Neuronal stem cell (in vitro differentiated cells): Measurements from ENCODE around the gene TNFRSF18.

Experiments used
- DNase-seq: peaks from one replicate; pipeline ENCODE4 v3.0.0-alpha.2; 2013; ENCODE audit warnings: low spot score
- H2AFZ ChIP-seq: one replicate; pipeline ENCODE4 v1.6.1; 2013; ENCODE audit warnings: mild to moderate bottlenecking, low read length, inconsistent platforms
- H2AK5ac ChIP-seq: 2 replicates; pipeline ENCODE4 v1.6.1; 2013; ENCODE audit warnings: low read depth, mild to moderate bottlenecking, inconsistent platforms, low read length, moderate library complexity, mixed read lengths
- H2BK120ac ChIP-seq: 2 replicates; pipeline ENCODE4 v1.6.1; 2013; ENCODE audit warnings: low read depth, mild to moderate bottlenecking, inconsistent platforms, low read length, moderate library complexity, mixed read lengths
- H2BK12ac ChIP-seq: one replicate; pipeline ENCODE4 v1.6.1; 2013; ENCODE audit warnings: low read length, inconsistent platforms
- H2BK15ac ChIP-seq: 2 replicates; pipeline ENCODE4 v1.6.1; 2013; ENCODE audit warnings: mild to moderate bottlenecking, low read length, inconsistent platforms, mixed read lengths
- H2BK5ac ChIP-seq: one replicate; pipeline ENCODE4 v1.6.1; 2013; ENCODE audit warnings: inconsistent platforms, mild to moderate bottlenecking, low read length, moderate library complexity
- H3K14ac ChIP-seq: one replicate; pipeline ENCODE4 v1.6.1; 2013; ENCODE audit warnings: low read length, inconsistent platforms
- H3K18ac ChIP-seq: 2 replicates; pipeline ENCODE4 v1.6.1; 2013; ENCODE audit warnings: low read length, inconsistent platforms
- H3K23ac ChIP-seq: 2 replicates; pipeline ENCODE4 v1.6.1; 2013; ENCODE audit warnings: low read depth, mild to moderate bottlenecking, mixed read lengths, low read length, inconsistent platforms; ENCODE audit not compliant: poor library complexity
- H3K27ac ChIP-seq: replicated peaks from 3 replicates; pipeline ENCODE4 v1.5.1; 2013; ENCODE audit warnings: low read length, inconsistent platforms
- H3K27me3 ChIP-seq, 3 experiments: 2 replicates each; pipeline ENCODE4 v1.6.1; 2013; ENCODE audit warnings: low read length in 3 of 3, mild to moderate bottlenecking in 2 of 3, inconsistent platforms in 1 of 3, low read depth in 1 of 3, mixed read lengths in 1 of 3, moderate library complexity in 1 of 3; ENCODE audit not compliant: control insufficient read depth in 3 of 3, insufficient read depth in 3 of 3
- H3K36me3 ChIP-seq, 2 donors: replicated peaks in 1 of 2; 2 replicates each; pipeline ENCODE4 v1.6.1; 2013; ENCODE audit warnings: low read length in 2 of 2; ENCODE audit not compliant: control insufficient read depth in 2 of 2, insufficient read depth in 2 of 2
- H3K4ac ChIP-seq: 2 replicates; pipeline ENCODE4 v1.6.1; 2013; ENCODE audit warnings: inconsistent platforms, mild to moderate bottlenecking, low read length, moderate library complexity
- H3K4me1 ChIP-seq, 2 donors: 1 replicate in 1 of 2; 2 replicates in 1 of 2; pipeline ENCODE4 v1.6.1; 2013; ENCODE audit warnings: low read length in 2 of 2, low read depth in 1 of 2; ENCODE audit not compliant: control insufficient read depth in 2 of 2, insufficient read depth in 1 of 2
- H3K4me2 ChIP-seq: one replicate; pipeline ENCODE4 v1.6.1; 2013; ENCODE audit warnings: mild to moderate bottlenecking, low read length, inconsistent platforms; ENCODE audit not compliant: insufficient read depth, poor library complexity, severe bottlenecking
- H3K4me3 ChIP-seq, 2 donors: 2 replicates each; pipeline ENCODE4 v1.5.1; 2013; ENCODE audit warnings: low read length in 2 of 2, mild to moderate bottlenecking in 2 of 2, inconsistent platforms in 1 of 2, moderate library complexity in 1 of 2
- H3K79me1 ChIP-seq: one replicate; pipeline ENCODE4 v1.6.1; 2013; ENCODE audit warnings: low read depth, mild to moderate bottlenecking, inconsistent platforms, low read length, moderate library complexity
- H3K9ac ChIP-seq: one replicate; pipeline ENCODE4 v1.6.1; 2013; ENCODE audit warnings: mild to moderate bottlenecking, low read depth, low read length, inconsistent platforms; ENCODE audit not compliant: poor library complexity
- H3K9me3 ChIP-seq, 2 donors: replicated peaks in 1 of 2; 2 replicates each; pipeline versions ENCODE3 to v1.6.1; 2013; ENCODE audit warnings: low read length in 2 of 2, mild to moderate bottlenecking in 2 of 2, inconsistent platforms in 1 of 2, low read depth in 1 of 2, mixed read lengths in 1 of 2, moderate library complexity in 1 of 2; ENCODE audit not compliant: control insufficient read depth in 2 of 2, insufficient read depth in 1 of 2
- H4K8ac ChIP-seq: one replicate; pipeline ENCODE4 v1.6.1; 2013; ENCODE audit warnings: low read depth, mild to moderate bottlenecking, inconsistent platforms, low read length, moderate library complexity
- H4K91ac ChIP-seq: one replicate; pipeline ENCODE4 v1.6.1; 2013; ENCODE audit warnings: low read length, low read depth, mild to moderate bottlenecking, inconsistent platforms; ENCODE audit not compliant: poor library complexity
- WGBS, 2 donors: extraction: QIAGEN DNeasy Blood & Tissue Kit; methylation state at CpG; one replicate each; pipeline ENCODE4 v1.1.7; 2013; ENCODE audit warnings: missing lambda C conversion rate in 2 of 2, mixed read lengths in 1 of 2; ENCODE audit not compliant: insufficient read length in 2 of 2, insufficient replicate concordance in 1 of 2; ENCODE audit errors: extremely low coverage in 2 of 2; 5-methylcytosine and 5-hydroxymethylcytosine counted together

Gene TNFRSF18

GRCh38 chr1:1167398-1167821, 39.0 kb downstream of the TNFRSF18 start:
- H3K18ac ChIP-seq, result peak overlapping the region; percentile 89
- no peak for DNase-seq
- peaks cover 10 to 27% of the 10 kb centered on the region in 2 donors for H3K4me1 ChIP-seq
- H2BK12ac ChIP-seq, result peak overlapping the region; percentile 90
- peak overlapping the region; percentile 94 for H2AK5ac ChIP-seq
- H3K79me1 ChIP-seq, result no peaks in the 10 kb centered on the region
- no peak overlapping the region for H2AFZ ChIP-seq
- no peaks in the 10 kb centered on the region for H3K9me3 ChIP-seq
- H2BK5ac ChIP-seq, result peak overlapping the region; percentile 75
- H4K91ac ChIP-seq, result no peak overlapping the region
- no peak overlapping the region for H3K23ac ChIP-seq
- H3K4me3 ChIP-seq, result no peak overlapping the region
- H3K36me3 ChIP-seq, result no peaks in the 10 kb centered on the region
- H4K8ac ChIP-seq, result no peak overlapping the region
- no CpG with 5 or more reads among the region's 20 CpGs for WGBS, 2 donors
- H3K4ac ChIP-seq, result peak overlapping the region; percentile 6
- H3K14ac ChIP-seq, result peak overlapping the region; percentile 38
- peak overlapping the region; percentile 96 for H2BK15ac ChIP-seq
- H3K4me2 ChIP-seq, result no peak overlapping the region
- no peak overlapping the region for H3K27ac ChIP-seq
- no peak overlapping the region for H3K9ac ChIP-seq
- peak overlapping the region; percentile 56 for H2BK120ac ChIP-seq
- peaks cover 0 to 21% (median 14%) of the 10 kb centered on the region in 3 experiments for H3K27me3 ChIP-seq

GRCh38 chr1:1166642-1167397, 39.6 kb downstream of the TNFRSF18 start:
- H3K27ac ChIP-seq, result no peak overlapping the region
- H3K36me3 ChIP-seq, result no peaks in the 10 kb centered on the region
- H3K27me3 ChIP-seq, result peaks cover 0 to 16% (median 14%) of the 10 kb centered on the region in 3 experiments
- H3K79me1 ChIP-seq, result no peaks in the 10 kb centered on the region
- peak overlapping the region; percentile 78 for H2AFZ ChIP-seq
- H2AK5ac ChIP-seq, result peak overlapping the region; percentile 94
- H4K91ac ChIP-seq, result peak overlapping the region; percentile 72
- H3K4ac ChIP-seq, result no peak overlapping the region
- no CpG with 5 or more reads among the region's 44 CpGs for WGBS, 2 donors
- no peak for DNase-seq
- peak overlapping the region; percentile 75 for H2BK5ac ChIP-seq
- peak overlapping the region; percentile 90 for H2BK12ac ChIP-seq
- H3K9me3 ChIP-seq, result no peaks in the 10 kb centered on the region
- peak overlapping the region; percentile 65 for H3K23ac ChIP-seq
- H3K4me1 ChIP-seq, result peaks cover 14 to 27% of the 10 kb centered on the region in 2 donors
- peak overlapping the region; percentile 60 for H3K9ac ChIP-seq
- peak overlapping the region; percentile 56 for H2BK120ac ChIP-seq
- peak overlapping the region; percentile 71 for H3K14ac ChIP-seq
- peak overlapping the region; percentile 96 for H2BK15ac ChIP-seq
- H3K18ac ChIP-seq, result peak overlapping the region; percentile 89
- H3K4me3 ChIP-seq, result no peak overlapping the region
- H4K8ac ChIP-seq, result no peak overlapping the region
- no peak overlapping the region for H3K4me2 ChIP-seq

DNA sequence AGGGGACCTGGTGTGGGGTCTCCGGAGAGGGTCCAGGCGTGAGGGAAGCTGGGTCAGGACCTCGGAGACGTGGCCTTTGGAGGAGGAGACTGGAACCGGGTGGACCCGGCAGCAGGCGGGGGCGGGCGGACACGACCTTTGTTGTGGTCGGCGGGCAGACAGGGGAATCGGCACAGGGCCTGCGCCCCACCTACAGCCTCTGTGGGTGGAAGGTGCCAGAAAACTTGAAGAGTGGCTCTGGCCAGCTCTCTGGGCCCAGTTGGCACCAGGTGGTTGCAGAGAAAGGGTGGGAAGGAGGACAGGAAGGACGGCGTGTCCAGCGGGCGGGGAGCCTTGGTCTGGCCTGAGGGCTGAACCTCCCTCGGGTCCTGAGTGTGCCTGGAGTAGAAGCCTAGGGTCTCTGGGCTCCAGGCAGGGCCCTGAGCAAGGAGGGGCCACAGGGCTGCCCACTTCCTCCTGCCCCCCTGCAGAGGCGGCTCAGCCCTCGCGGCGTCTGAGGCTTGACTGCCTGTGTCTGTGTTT, 40.4 kb downstream of the TNFRSF18 start:
- no peak overlapping the region for H2BK5ac ChIP-seq
- H4K8ac ChIP-seq, result no peak overlapping the region

DNA sequence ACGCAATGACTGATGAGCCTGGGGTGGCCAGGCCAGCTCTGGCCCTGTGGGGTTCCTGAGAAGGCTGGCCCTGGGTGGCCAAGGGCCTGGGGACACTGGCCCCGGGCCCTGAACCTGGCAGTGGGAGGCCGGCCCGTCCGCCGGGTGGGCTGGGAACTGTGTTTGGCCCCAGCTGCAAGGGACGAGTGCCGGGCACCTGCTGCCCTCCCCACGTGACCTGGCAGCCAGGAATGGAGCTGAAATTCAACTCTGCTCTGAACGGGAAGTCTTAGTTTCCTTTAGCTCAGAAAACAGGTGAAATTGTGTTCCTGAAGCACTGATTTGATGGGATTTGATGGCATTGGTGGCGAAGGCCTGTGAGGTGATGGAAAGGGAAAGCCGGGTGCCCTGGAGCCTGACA, 40.9 kb downstream of the TNFRSF18 start:
- WGBS, 2 donors, result no CpG with 5 or more reads among the region's 12 CpGs
- no peak overlapping the region for H3K27ac ChIP-seq
- DNase-seq, result no peak
- peaks cover 0 to 14% (median 9%) of the 10 kb centered on the region in 3 experiments for H3K27me3 ChIP-seq
- H3K4me1 ChIP-seq, result peaks cover 14 to 27% of the 10 kb centered on the region in 2 donors
- H3K4me3 ChIP-seq, result no peak overlapping the region
- no peaks in the 10 kb centered on the region for H3K9me3 ChIP-seq
- H3K79me1 ChIP-seq, result no peaks in the 10 kb centered on the region
- H3K36me3 ChIP-seq, result no peaks in the 10 kb centered on the region
- peak overlapping the region; percentile 94 for H2AK5ac ChIP-seq
- H4K91ac ChIP-seq, result no peak overlapping the region
- H3K18ac ChIP-seq, result peak overlapping the region; percentile 91
- no peak overlapping the region for H3K4me2 ChIP-seq
- H2BK5ac ChIP-seq, result peak overlapping the region; percentile 83
- peak overlapping the region; percentile 91 for H2BK120ac ChIP-seq
- H3K14ac ChIP-seq, result peak overlapping the region; percentile 90
- no peak overlapping the region for H4K8ac ChIP-seq
- peak overlapping the region; percentile 78 for H2AFZ ChIP-seq
- H3K23ac ChIP-seq, result peak overlapping the region; percentile 34
- H3K4ac ChIP-seq, result no peak overlapping the region
- no peak overlapping the region for H2BK12ac ChIP-seq
- no peak overlapping the region for H3K9ac ChIP-seq
- peak overlapping the region; percentile 95 for H2BK15ac ChIP-seq

More for the DNA sequence above, 40.4 kb downstream of the TNFRSF18 start:
- Histone ChIP-seq H4K91ac (no peak overlapping the region), H2AK5ac (peak overlapping the region; percentile 94), H3K14ac (no peak overlapping the region), H2BK12ac (peak overlapping the region; percentile 4), H3K9ac (peak overlapping the region; percentile 50), H3K4ac (no peak overlapping the region), H3K4me1 (peaks cover 14 to 27% of the 10 kb centered on the region in 2 donors), H3K27ac (no peak overlapping the region), H2BK15ac (peak overlapping the region; percentile 61), H3K18ac (peak overlapping the region; percentile 6), H3K36me3 (no peaks in the 10 kb centered on the region), H2BK120ac (peak overlapping the region; percentile 91), H3K79me1 (no peaks in the 10 kb centered on the region), H3K27me3 (peaks cover 0 to 14% (median 9%) of the 10 kb centered on the region in 3 experiments), H3K23ac (peak overlapping the region; percentile 34), H3K9me3 (no peaks in the 10 kb centered on the region), H3K4me2 (no peak overlapping the region), H3K4me3 (no peak overlapping the region), H2AFZ (peak overlapping the region; percentile 78)
- WGBS, 2 donors, result no CpG with 5 or more reads among the region's 23 CpGs
- DNase-seq, result no peak
